HEK293T (cell line): ENCODE data around the gene CNOT6.

Source experiments
- CTCF ChIA-PET: fragments of 350-600 bp; formaldehyde crosslinking; extraction: SDS; loops from one replicate; lab custom pipeline; 2021; ENCODE audit warnings: antibody characterized with exemption, inconsistent platforms; lab: Yijun Ruan, JAX
- POLR2A ChIA-PET: fragments of 350-600 bp; formaldehyde crosslinking; extraction: SDS; loops from one replicate; lab custom pipeline; 2020; ENCODE audit warnings: antibody characterized with exemption, inconsistent platforms; lab: Yijun Ruan, JAX
- DNase-seq: peaks from one replicate; pipeline ENCODE4 v3.0.0; 2012; ENCODE audit warnings: mixed read lengths; ENCODE audit errors: extremely low spot score
- BHLHE40 ChIP-seq: fragments of 450-650 bp; IDR thresholded peaks from 2 replicates; pipeline ENCODE4 v1.6.1; 2016; ENCODE audit warnings: mild to moderate bottlenecking, moderate library complexity, borderline replicate concordance
- ELF4 ChIP-seq: fragments of 450-650 bp; IDR thresholded peaks from 2 replicates; pipeline ENCODE4 v1.6.1; 2017; ENCODE audit warnings: antibody characterized with exemption
- FOXK2 ChIP-seq: fragments of 450-650 bp; IDR thresholded peaks from 2 replicates; pipeline ENCODE4 v1.6.1; 2016; ENCODE audit warnings: mild to moderate bottlenecking
- FOXM1 ChIP-seq: fragments of 450-650 bp; IDR thresholded peaks from 2 replicates; pipeline ENCODE4 v1.6.1; 2017; ENCODE audit warnings: mild to moderate bottlenecking, borderline replicate concordance
- L3MBTL2 ChIP-seq: fragments of 450-650 bp; conservative IDR thresholded peaks from 2 replicates; pipeline ENCODE4 v1.6.1; 2016; ENCODE audit warnings: mild to moderate bottlenecking

Gene CNOT6

DNA sequence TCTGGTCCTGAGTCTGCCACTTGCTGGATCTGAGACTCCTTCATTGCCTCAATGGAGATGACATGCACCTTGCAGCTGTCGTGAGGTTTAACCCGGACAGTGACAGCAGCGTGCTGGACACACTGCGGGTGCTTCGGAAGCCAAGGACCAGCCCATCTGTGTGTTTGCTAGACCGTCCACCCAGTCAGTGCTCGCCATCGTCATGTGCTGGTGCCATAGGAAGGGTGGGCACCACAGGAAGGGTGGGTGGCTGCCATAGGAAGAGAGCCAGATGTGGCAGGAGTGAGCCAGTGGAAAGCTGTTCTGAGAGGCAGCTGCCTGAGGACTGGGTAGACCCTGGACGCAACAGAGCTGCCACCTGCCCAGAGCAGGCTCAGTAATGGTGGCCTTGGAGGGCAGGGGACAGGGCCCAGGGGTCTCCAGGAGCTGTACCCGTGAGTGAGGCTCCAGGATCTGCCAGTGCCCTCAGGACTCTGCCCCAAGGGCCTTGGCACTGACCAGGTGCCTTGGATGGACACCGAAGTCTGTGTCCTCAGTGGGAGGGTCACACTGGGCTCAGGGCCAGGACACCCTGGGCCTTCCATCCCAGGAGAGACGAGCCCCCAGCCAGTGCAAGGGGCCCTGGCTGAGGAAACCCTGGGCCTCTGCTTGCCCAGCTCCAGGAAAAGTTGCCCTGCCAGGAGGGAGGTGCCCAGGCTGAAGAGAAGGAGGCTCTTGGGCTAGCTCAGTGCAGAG, 133.4 kb downstream of the CNOT6 start:
- CTCF ChIA-PET: no interaction called here
- POLR2A ChIA-PET: interaction anchor here (0.9 kb wide), 1 partner anchor 8 kb away, joined by 5 read pairs; no protein-coding TSS in a partner anchor
- TF ChIP-seq L3MBTL2 (no peak), FOXK2 (no peak), BHLHE40 (no peak), ELF4 (no peak), FOXM1 (no peak)
- no peak for DNase-seq
